Measurements from ENCODE around the gene ADGRD1. TPM values are rescaled to one million over a fixed set of nuclear protein-coding genes. Genes with fewer than 3 reads are reported as not detected.

Gene ADGRD1
- total RNA-seq, 1 experiment from 2014 or later, result 0.77 TPM

DNA sequence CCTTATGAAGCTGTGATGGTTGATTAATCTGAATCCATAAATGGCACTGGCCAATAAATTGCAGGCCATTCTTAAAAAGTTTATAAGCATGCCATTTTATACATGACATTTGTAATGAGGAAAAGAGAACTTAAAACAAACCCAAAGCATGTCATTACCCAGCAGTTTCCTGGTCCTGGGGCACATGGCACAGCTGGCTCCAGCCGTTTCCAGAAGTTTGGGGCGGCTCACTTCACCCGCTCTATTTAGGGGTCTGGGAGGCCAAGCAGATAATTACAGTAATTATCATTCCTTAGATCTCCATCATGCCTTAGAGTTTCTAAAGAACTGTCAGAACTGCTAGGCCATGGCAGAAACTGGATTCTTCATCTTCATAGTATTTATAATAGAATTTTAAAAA lies 6.4 kb downstream of the ADGRD1 start:
- Mint-ChIP-seq H3K36me3 (no peaks in the 10 kb centered on the region), H3K9me3 (0 out of 2 replicates have a peak, but pooled peaks cover 3% of the 10 kb centered on the region)
- POLR2A ChIA-PET, result no interaction called here

More for the DNA sequence above, 6.4 kb downstream of the ADGRD1 start:
- no peak for ATAC-seq
- Mint-ChIP-seq H3K27me3 (ENCODE audit: low read depth) (no peaks in the 10 kb centered on the region), H3K27ac (no peak overlapping the region), H3K4me1 (no peaks in the 10 kb centered on the region; the same call in 1 of the 2 replicates), H3K4me3 (no peak overlapping the region)
- no peak for DNase-seq (ENCODE audit: low spot score)
- CTCF ChIA-PET, result no interaction called here
- TF ChIP-seq, protein P1, sequence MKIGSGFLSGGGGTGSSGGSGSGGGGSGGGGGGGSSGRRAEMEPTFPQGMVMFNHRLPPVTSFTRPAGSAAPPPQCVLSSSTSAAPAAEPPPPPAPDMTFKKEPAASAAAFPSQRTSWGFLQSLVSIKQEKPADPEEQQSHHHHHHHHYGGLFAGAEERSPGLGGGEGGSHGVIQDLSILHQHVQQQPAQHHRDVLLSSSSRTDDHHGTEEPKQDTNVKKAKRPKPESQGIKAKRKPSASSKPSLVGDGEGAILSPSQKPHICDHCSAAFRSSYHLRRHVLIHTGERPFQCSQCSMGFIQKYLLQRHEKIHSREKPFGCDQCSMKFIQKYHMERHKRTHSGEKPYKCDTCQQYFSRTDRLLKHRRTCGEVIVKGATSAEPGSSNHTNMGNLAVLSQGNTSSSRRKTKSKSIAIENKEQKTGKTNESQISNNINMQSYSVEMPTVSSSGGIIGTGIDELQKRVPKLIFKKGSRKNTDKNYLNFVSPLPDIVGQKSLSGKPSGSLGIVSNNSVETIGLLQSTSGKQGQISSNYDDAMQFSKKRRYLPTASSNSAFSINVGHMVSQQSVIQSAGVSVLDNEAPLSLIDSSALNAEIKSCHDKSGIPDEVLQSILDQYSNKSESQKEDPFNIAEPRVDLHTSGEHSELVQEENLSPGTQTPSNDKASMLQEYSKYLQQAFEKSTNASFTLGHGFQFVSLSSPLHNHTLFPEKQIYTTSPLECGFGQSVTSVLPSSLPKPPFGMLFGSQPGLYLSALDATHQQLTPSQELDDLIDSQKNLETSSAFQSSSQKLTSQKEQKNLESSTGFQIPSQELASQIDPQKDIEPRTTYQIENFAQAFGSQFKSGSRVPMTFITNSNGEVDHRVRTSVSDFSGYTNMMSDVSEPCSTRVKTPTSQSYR (CRISPR knock-in tag; IDR thresholded peaks at IDR 0.05), result no peak
- TF ChIP-seq, protein P2, sequence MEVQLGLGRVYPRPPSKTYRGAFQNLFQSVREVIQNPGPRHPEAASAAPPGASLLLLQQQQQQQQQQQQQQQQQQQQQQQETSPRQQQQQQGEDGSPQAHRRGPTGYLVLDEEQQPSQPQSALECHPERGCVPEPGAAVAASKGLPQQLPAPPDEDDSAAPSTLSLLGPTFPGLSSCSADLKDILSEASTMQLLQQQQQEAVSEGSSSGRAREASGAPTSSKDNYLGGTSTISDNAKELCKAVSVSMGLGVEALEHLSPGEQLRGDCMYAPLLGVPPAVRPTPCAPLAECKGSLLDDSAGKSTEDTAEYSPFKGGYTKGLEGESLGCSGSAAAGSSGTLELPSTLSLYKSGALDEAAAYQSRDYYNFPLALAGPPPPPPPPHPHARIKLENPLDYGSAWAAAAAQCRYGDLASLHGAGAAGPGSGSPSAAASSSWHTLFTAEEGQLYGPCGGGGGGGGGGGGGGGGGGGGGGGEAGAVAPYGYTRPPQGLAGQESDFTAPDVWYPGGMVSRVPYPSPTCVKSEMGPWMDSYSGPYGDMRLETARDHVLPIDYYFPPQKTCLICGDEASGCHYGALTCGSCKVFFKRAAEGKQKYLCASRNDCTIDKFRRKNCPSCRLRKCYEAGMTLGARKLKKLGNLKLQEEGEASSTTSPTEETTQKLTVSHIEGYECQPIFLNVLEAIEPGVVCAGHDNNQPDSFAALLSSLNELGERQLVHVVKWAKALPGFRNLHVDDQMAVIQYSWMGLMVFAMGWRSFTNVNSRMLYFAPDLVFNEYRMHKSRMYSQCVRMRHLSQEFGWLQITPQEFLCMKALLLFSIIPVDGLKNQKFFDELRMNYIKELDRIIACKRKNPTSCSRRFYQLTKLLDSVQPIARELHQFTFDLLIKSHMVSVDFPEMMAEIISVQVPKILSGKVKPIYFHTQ (CRISPR knock-in tag; IDR thresholded peaks at IDR 0.05), result no peak
- TF ChIP-seq JUN (CRISPR knock-in tag; IDR thresholded peaks at IDR 0.05) (no peak), RORB (CRISPR knock-in tag; IDR thresholded peaks at IDR 0.05) (no peak), NR2C2 (CRISPR knock-in tag; IDR thresholded peaks at IDR 0.05) (no peak), TCF7 (CRISPR knock-in tag; IDR thresholded peaks at IDR 0.05; ENCODE audit: low read depth) (no peak), SMAD4 (CRISPR knock-in tag; IDR thresholded peaks at IDR 0.05) (no peak), IRF2 (CRISPR knock-in tag; IDR thresholded peaks at IDR 0.05; ENCODE audit: borderline replicate concordance, low read depth) (no peak), PRRX2 (CRISPR knock-in tag; IDR thresholded peaks at IDR 0.05) (no peak), ETV6 (CRISPR knock-in tag; IDR thresholded peaks at IDR 0.05) (no peak), ZNF396 (CRISPR knock-in tag; IDR thresholded peaks at IDR 0.05; ENCODE audit: borderline replicate concordance) (no peak), TEAD1 (CRISPR knock-in tag; IDR thresholded peaks at IDR 0.05) (no peak), TEAD4 (CRISPR knock-in tag; IDR thresholded peaks at IDR 0.05) (no peak), CREB1 (CRISPR knock-in tag; IDR thresholded peaks at IDR 0.05) (no peak)
- TF ChIP-seq, protein P3, sequence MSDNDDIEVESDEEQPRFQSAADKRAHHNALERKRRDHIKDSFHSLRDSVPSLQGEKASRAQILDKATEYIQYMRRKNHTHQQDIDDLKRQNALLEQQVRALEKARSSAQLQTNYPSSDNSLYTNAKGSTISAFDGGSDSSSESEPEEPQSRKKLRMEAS (CRISPR knock-in tag; IDR thresholded peaks at IDR 0.05), result no peak
- TF ChIP-seq, protein P4, sequence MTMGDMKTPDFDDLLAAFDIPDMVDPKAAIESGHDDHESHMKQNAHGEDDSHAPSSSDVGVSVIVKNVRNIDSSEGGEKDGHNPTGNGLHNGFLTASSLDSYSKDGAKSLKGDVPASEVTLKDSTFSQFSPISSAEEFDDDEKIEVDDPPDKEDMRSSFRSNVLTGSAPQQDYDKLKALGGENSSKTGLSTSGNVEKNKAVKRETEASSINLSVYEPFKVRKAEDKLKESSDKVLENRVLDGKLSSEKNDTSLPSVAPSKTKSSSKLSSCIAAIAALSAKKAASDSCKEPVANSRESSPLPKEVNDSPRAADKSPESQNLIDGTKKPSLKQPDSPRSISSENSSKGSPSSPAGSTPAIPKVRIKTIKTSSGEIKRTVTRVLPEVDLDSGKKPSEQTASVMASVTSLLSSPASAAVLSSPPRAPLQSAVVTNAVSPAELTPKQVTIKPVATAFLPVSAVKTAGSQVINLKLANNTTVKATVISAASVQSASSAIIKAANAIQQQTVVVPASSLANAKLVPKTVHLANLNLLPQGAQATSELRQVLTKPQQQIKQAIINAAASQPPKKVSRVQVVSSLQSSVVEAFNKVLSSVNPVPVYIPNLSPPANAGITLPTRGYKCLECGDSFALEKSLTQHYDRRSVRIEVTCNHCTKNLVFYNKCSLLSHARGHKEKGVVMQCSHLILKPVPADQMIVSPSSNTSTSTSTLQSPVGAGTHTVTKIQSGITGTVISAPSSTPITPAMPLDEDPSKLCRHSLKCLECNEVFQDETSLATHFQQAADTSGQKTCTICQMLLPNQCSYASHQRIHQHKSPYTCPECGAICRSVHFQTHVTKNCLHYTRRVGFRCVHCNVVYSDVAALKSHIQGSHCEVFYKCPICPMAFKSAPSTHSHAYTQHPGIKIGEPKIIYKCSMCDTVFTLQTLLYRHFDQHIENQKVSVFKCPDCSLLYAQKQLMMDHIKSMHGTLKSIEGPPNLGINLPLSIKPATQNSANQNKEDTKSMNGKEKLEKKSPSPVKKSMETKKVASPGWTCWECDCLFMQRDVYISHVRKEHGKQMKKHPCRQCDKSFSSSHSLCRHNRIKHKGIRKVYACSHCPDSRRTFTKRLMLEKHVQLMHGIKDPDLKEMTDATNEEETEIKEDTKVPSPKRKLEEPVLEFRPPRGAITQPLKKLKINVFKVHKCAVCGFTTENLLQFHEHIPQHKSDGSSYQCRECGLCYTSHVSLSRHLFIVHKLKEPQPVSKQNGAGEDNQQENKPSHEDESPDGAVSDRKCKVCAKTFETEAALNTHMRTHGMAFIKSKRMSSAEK (CRISPR knock-in tag; IDR thresholded peaks at IDR 0.05; ENCODE audit: borderline replicate concordance), result no peak
- TF ChIP-seq, protein P5, sequence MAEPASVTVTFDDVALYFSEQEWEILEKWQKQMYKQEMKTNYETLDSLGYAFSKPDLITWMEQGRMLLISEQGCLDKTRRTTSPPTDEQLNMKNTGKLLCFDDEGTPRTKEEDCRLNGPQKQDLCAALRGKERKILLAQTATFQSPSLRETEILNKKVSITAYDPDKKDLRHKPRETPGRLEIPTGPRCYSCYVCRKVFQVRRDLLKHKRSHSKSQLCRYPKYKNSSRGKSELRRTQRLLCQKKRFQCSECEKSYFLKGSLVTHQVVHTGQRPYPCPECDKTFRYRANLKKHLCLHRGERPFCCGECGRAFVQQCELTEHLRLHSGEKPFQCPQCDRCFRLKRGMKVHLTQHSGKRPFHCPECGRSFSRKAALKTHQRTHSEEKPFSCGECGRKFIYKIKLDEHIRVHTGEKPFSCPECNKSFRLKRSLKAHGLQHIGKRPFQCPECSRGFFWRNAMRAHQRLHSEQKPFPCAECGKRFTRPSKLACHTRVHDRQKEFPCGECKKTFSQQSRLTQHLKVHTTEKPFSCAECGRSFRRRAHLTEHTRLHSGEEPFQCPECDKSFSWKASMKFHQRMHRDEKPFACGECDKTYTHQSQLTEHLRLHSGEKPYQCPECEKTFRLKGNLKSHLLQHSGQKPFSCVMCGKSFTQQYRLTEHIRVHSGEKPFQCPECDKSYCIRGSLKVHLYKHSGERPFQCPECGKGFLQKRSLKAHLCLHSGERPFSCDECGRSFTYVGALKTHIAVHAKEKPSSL (CRISPR knock-in tag; conservative IDR thresholded peaks at IDR 0.05), result no peak

Measured in WTC11 (cell line).